ENCODE results near the gene ITIH2.
"Not testable (repeated sequence)": the region's sequence is repeated elsewhere in the genome, so short reads cannot be mapped to it uniquely, and the experiment has no call there.

Gene ITIH2

GRCh38 chr10:7703140-7703539 is at the start of gene ITIH2:
ITIH2 (plus strand) TSS chr10:7703316; CDS start chr10:7703435, 119 bp downstream.
- no peak for DNase-seq (ENCODE audit: low read depth)

- DNase-seq (ENCODE audit: low read depth): not testable (repeated sequence)
These were observed 46.0 kb upstream of the ITIH2 start for GRCh38 chr10:7657079-7657478.

GRCh38 chr10:7657552-7657951 is 45.6 kb upstream of the ITIH2 start:
- DNase-seq (ENCODE audit: low read depth): no peak

GRCh38 chr10:7659560-7659959 is 43.6 kb upstream of the ITIH2 start:
- DNase-seq (ENCODE audit: low read depth): no peak

GRCh38 chr10:7662522-7662921 is 40.6 kb upstream of the ITIH2 start:
- no peak for DNase-seq (ENCODE audit: low read depth)

GRCh38 chr10:7664707-7665106 is 38.4 kb upstream of the ITIH2 start:
- DNase-seq (ENCODE audit: low read depth): no peak

GRCh38 chr10:7665767-7666166 is 37.3 kb upstream of the ITIH2 start:
- DNase-seq (ENCODE audit: low read depth): no peak

GRCh38 chr10:7666253-7667023 is 36.7 kb upstream of the ITIH2 start, which contains the start of gene ITIH5:
ITIH5 (minus strand) TSS chr10:7666966; CDS start chr10:7666892, 74 bp downstream.
- DNase-seq (ENCODE audit: low read depth): no peak

GRCh38 chr10:7667262-7668141 is 35.6 kb upstream of the ITIH2 start:
- DNase-seq (ENCODE audit: low read depth): no peak

- no peak for DNase-seq (ENCODE audit: low read depth)
These were observed 33.0 kb upstream of the ITIH2 start for GRCh38 chr10:7670157-7670556.

- DNase-seq (ENCODE audit: low read depth): no peak
These were observed 30.6 kb upstream of the ITIH2 start for GRCh38 chr10:7672341-7673134.

GRCh38 chr10:7679256-7679655 is 23.9 kb upstream of the ITIH2 start:
- DNase-seq (ENCODE audit: low read depth): no peak

- DNase-seq (ENCODE audit: low read depth): not testable (repeated sequence)
These were observed 23.0 kb upstream of the ITIH2 start for GRCh38 chr10:7680078-7680477.

GRCh38 chr10:7686351-7687171 is 16.6 kb upstream of the ITIH2 start:
- DNase-seq (ENCODE audit: low read depth): no peak

- peak; percentile 46 for DNase-seq (ENCODE audit: low read depth)
These were observed 15.7 kb upstream of the ITIH2 start for GRCh38 chr10:7687228-7687907.

GRCh38 chr10:7689591-7689990 is 13.5 kb upstream of the ITIH2 start:
- DNase-seq (ENCODE audit: low read depth): no peak

GRCh38 chr10:7690885-7691597 is 12.1 kb upstream of the ITIH2 start:
- DNase-seq (ENCODE audit: low read depth): not testable (repeated sequence)

- DNase-seq (ENCODE audit: low read depth): not testable (repeated sequence)
These were observed 10.7 kb upstream of the ITIH2 start for GRCh38 chr10:7692368-7692767.

GRCh38 chr10:7693194-7693593 is 9.9 kb upstream of the ITIH2 start:
- DNase-seq (ENCODE audit: low read depth): not testable (repeated sequence)

GRCh38 chr10:7696545-7696944 is 6.6 kb upstream of the ITIH2 start:
- DNase-seq (ENCODE audit: low read depth): no peak
